OCI-LY3 (cell line): ENCODE data around the gene COL6A2.

ENCODE experiments used
- EZH2phosphoT487 ChIP-seq: fragments of 200-600 bp; shearing (Covaris generic); IDR thresholded peaks from 2 replicates; pipeline ENCODE4 v1.6.1; 2018; ENCODE audit warnings: antibody characterized with exemption, mixed run types, low read depth
- TF ChIP-seq, protein P1 (sequence below): fragments of 200-600, 300-600 bp; sonication (generic); IDR thresholded peaks from 2 replicates; pipeline ENCODE4 v1.5.1; 2014; ENCODE audit warnings: antibody characterized with exemption, low read length, low read depth

GRCh38 chr21:46160907-46161632, 63.2 kb downstream of the COL6A2 start:
- TF ChIP-seq, protein P1, sequence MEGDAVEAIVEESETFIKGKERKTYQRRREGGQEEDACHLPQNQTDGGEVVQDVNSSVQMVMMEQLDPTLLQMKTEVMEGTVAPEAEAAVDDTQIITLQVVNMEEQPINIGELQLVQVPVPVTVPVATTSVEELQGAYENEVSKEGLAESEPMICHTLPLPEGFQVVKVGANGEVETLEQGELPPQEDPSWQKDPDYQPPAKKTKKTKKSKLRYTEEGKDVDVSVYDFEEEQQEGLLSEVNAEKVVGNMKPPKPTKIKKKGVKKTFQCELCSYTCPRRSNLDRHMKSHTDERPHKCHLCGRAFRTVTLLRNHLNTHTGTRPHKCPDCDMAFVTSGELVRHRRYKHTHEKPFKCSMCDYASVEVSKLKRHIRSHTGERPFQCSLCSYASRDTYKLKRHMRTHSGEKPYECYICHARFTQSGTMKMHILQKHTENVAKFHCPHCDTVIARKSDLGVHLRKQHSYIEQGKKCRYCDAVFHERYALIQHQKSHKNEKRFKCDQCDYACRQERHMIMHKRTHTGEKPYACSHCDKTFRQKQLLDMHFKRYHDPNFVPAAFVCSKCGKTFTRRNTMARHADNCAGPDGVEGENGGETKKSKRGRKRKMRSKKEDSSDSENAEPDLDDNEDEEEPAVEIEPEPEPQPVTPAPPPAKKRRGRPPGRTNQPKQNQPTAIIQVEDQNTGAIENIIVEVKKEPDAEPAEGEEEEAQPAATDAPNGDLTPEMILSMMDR, result no peak
- TF ChIP-seq EZH2phosphoT487, result no peak
